ENCODE measurements around the gene KLC3.
A peak's percentile ranks its signal among the peaks of the same experiment; 100 is the strongest.

Gene KLC3

DNA sequence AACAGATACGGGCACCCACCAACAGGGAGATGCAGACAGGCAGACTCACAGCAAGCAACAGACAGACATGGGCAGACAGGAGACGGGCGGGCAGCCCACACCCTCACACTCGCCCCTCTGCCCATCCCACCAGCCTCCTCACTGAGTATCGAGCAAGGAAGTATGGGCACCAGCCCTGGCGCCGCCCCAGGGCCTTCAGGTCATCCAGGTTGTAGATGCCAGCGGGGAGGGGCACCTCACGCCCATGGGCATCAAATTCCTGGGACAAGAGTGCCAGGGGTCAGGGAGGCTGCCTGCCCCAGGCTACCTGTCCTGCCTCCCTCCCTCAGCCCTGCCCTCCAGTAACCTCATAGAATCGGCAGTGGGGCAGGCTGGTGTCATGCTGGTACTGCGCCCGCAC lies 24.1 kb downstream of the KLC3 start:
- no peak for ATAC-seq
- TF ChIP-seq ISL1 (CRISPR knock-in tag; IDR thresholded peaks at IDR 0.05) (no peak), ZFP30 (CRISPR knock-in tag; IDR thresholded peaks at IDR 0.05) (no peak), ZFP3 (CRISPR knock-in tag; IDR thresholded peaks at IDR 0.05) (no peak), ZNF8 (CRISPR knock-in tag; IDR thresholded peaks at IDR 0.05) (no peak), ZNF70 (CRISPR knock-in tag; IDR thresholded peaks at IDR 0.05) (no peak), GLIS3 (CRISPR knock-in tag; IDR thresholded peaks at IDR 0.05) (no peak), ESRRG (CRISPR knock-in tag; IDR thresholded peaks at IDR 0.05) (no peak), CSDC2 (CRISPR knock-in tag; IDR thresholded peaks at IDR 0.05) (no peak), ZC3H10 (CRISPR knock-in tag; IDR thresholded peaks at IDR 0.05) (no peak)
- TF ChIP-seq, protein P1, sequence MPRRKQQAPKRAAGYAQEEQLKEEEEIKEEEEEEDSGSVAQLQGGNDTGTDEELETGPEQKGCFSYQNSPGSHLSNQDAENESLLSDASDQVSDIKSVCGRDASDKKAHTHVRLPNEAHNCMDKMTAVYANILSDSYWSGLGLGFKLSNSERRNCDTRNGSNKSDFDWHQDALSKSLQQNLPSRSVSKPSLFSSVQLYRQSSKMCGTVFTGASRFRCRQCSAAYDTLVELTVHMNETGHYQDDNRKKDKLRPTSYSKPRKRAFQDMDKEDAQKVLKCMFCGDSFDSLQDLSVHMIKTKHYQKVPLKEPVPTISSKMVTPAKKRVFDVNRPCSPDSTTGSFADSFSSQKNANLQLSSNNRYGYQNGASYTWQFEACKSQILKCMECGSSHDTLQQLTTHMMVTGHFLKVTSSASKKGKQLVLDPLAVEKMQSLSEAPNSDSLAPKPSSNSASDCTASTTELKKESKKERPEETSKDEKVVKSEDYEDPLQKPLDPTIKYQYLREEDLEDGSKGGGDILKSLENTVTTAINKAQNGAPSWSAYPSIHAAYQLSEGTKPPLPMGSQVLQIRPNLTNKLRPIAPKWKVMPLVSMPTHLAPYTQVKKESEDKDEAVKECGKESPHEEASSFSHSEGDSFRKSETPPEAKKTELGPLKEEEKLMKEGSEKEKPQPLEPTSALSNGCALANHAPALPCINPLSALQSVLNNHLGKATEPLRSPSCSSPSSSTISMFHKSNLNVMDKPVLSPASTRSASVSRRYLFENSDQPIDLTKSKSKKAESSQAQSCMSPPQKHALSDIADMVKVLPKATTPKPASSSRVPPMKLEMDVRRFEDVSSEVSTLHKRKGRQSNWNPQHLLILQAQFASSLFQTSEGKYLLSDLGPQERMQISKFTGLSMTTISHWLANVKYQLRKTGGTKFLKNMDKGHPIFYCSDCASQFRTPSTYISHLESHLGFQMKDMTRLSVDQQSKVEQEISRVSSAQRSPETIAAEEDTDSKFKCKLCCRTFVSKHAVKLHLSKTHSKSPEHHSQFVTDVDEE (CRISPR knock-in tag; IDR thresholded peaks at IDR 0.05) = no peak

DNA sequence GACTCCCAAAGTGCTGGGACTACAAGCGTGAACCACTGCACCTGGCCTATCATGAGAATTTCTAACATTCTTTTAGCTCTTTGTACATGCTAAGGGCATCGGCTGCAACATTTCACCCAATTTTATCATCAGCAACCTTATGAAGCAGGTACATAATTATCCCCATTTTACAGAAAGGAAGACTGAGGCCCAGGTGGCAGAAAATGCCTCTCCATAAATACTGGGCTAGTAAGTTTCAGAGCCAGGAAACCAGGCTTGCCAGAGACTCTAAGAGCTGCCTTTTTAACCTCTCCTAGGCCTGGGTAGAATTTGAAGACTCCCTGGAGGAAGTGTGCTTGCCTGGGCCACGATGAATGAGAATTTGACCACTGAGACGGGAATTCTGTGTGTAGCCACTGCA lies 27.6 kb downstream of the KLC3 start:
- no peak for ATAC-seq
- TF ChIP-seq BACH2 (CRISPR knock-in tag; IDR thresholded peaks at IDR 0.05; ENCODE audit: borderline replicate concordance) (no peak), ZFP3 (CRISPR knock-in tag; IDR thresholded peaks at IDR 0.05) (no peak), CSDC2 (CRISPR knock-in tag; IDR thresholded peaks at IDR 0.05) (no peak), SNAI2 (CRISPR knock-in tag; IDR thresholded peaks at IDR 0.05) (no peak), ZNF70 (CRISPR knock-in tag; IDR thresholded peaks at IDR 0.05) (no peak)
- TF ChIP-seq, protein P1 (CRISPR knock-in tag; IDR thresholded peaks at IDR 0.05) = no peak

DNA sequence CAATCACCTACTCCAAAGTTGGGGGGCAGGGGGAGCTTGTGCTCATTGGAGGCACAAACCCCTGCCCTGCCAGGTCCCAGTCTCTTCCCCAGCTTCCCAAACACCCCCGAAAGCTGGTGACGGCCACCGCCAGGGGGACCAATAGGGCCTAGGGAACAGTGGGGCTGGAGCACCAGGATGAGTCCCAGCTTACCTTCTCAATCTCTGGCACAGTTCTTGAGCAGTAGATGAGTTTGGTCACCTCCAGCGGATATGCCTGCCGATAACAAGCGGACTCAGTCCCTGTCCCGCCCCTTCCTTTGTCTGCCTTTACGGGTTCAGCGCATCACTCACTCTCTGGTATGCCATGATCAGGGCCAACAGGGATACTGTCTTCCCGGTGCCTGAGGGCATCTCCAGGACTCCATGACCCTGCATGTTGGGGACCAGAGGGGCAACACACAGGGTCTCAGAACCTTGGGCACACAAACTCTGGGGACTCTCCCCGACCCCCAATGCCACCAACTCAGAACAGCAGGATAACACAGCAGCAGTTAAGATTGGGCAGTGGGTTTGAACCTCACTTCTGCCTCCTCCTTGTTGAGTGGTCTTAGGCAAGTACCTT lies 28.3 kb downstream of the KLC3 start:
- no peak for TF ChIP-seq RARB (CRISPR knock-in tag; IDR thresholded peaks at IDR 0.05)
- TF ChIP-seq BACH2 (CRISPR knock-in tag; IDR thresholded peaks at IDR 0.05; ENCODE audit: borderline replicate concordance) = no peak
- no peak for ATAC-seq

DNA sequence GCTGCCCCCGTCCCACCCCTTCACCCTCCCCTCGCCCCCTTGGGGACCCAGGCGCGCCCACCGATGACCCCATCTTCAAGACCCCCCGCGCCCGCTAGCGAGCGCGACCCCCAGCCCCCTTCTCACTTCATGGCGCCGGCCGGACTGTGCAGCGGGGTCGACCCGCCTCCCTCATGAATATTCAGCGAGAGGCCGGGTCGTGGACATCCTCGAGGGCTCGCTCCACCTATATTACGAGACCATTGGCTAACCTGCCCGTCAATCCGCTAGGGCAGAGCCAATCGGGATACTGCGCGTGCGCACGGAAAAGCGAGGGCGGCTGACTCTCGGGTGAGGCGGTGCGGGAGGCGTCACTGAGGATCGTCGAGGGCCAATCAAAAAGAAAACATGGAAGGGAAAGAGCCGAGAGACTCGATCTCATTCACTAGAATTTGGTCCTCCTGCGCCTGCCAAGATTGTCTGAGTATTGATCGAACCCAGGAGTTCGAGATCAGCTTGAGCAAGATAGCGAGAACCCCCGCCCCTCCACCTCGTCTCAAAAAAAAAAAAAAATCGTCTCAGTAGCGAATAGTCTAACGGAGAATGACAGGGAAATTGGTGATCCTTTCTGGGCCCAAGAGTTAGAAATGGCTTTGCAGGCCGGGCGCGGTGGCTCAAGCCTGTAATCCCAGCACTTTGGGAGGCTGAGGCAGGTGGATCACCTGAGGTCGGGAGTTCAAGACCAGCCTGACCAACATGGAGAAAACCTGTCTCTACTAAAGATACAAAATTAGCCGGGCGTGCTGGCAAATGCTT lies 30.1 kb downstream of the KLC3 start, which contains the start of gene ERCC2:
ERCC2 (minus strand) TSS at position 164 of the 795 bp plus-strand sequence; CDS start at position 131, 33 bp downstream.
- ATAC-seq = peak; percentile 99

More for the DNA sequence above, 30.1 kb downstream of the KLC3 start, which contains the start of gene ERCC2:
- TF ChIP-seq TCF4 (CRISPR knock-in tag; IDR thresholded peaks at IDR 0.05; ENCODE audit: borderline replicate concordance) (no peak), SNAI2 (CRISPR knock-in tag; IDR thresholded peaks at IDR 0.05) (no peak), TOX (CRISPR knock-in tag; IDR thresholded peaks at IDR 0.05; ENCODE audit: borderline replicate concordance) (no peak), ESRRG (CRISPR knock-in tag; IDR thresholded peaks at IDR 0.05) (0 out of 2 replicates have a peak, but pooled peaks have one; percentile 35), ZFP30 (CRISPR knock-in tag; IDR thresholded peaks at IDR 0.05) (no peak)
- TF ChIP-seq, protein P2, sequence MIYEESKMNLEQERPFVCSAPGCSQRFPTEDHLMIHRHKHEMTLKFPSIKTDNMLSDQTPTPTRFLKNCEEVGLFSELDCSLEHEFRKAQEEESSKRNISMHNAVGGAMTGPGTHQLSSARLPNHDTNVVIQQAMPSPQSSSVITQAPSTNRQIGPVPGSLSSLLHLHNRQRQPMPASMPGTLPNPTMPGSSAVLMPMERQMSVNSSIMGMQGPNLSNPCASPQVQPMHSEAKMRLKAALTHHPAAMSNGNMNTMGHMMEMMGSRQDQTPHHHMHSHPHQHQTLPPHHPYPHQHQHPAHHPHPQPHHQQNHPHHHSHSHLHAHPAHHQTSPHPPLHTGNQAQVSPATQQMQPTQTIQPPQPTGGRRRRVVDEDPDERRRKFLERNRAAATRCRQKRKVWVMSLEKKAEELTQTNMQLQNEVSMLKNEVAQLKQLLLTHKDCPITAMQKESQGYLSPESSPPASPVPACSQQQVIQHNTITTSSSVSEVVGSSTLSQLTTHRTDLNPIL (CRISPR knock-in tag; IDR thresholded peaks at IDR 0.05; ENCODE audit: low read depth) = no peak
- TF ChIP-seq, protein P3, sequence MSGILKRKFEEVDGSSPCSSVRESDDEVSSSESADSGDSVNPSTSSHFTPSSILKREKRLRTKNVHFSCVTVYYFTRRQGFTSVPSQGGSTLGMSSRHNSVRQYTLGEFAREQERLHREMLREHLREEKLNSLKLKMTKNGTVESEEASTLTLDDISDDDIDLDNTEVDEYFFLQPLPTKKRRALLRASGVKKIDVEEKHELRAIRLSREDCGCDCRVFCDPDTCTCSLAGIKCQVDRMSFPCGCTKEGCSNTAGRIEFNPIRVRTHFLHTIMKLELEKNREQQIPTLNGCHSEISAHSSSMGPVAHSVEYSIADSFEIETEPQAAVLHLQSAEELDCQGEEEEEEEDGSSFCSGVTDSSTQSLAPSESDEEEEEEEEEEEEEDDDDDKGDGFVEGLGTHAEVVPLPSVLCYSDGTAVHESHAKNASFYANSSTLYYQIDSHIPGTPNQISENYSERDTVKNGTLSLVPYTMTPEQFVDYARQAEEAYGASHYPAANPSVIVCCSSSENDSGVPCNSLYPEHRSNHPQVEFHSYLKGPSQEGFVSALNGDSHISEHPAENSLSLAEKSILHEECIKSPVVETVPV (CRISPR knock-in tag; IDR thresholded peaks at IDR 0.05) = no peak

All from SK-N-SH treated with all-trans-retinoic acid at 6 μM for 48 hours (cell line).